Measurements from ENCODE around the gene KLHL13.
A peak's percentile ranks its signal among the peaks of the same experiment; 100 is the strongest.
"Not testable (repeated sequence)": the region's sequence is repeated elsewhere in the genome, so short reads cannot be mapped to it uniquely, and the experiment has no call there.

Gene KLHL13

GRCh38 chrX:118066867-118067515, 49.6 kb downstream of the KLHL13 start:
- DNase-seq: no peak

GRCh38 chrX:118062817-118063615, 53.6 kb downstream of the KLHL13 start:
- peak; percentile 15 for DNase-seq

DNA sequence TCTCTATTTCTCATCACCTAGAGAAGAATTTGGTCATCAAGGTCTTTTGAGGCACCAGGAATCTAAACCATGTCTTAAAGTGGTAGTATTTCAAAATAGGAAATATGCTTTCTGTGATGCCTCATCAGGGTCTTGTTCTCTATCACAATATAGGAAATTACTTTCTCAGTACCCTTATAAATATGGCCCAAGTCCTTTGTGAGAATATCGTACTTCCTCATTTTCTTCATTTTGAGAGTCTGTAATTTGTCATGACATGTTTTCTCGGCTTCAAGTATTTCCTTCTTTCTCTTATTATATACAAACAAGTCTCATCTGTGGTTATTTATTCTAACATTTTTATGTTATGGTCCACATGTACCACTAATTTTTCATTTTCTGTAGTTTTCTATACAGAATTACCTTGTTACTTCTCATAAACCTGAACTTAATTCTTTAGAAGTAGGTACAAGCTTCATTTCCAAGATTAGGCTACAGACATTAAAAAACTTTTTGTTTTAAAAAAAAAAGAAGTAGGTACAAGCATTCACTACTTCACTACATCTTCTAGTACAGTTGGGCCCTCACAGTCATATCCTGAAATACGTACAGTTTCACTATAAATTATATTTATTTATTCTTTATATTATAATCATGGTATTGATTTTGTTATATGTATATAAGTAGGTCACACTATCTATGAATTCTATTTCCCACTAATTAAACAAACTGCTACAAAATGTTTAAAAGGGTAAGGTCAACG, 54.4 kb downstream of the KLHL13 start:
- DNase-seq: peak; percentile 60

GRCh38 chrX:118058924-118059323, 57.7 kb downstream of the KLHL13 start:
- DNase-seq: no peak

GRCh38 chrX:118056870-118057269, 59.7 kb downstream of the KLHL13 start:
- no peak for DNase-seq

GRCh38 chrX:118049713-118050112, 66.9 kb downstream of the KLHL13 start:
- DNase-seq: peak; percentile 20

GRCh38 chrX:118047446-118048186, 69.0 kb downstream of the KLHL13 start:
- peak; percentile 2 for DNase-seq

GRCh38 chrX:118039591-118039990, 77.0 kb downstream of the KLHL13 start:
- DNase-seq: no peak

- no peak for DNase-seq
Measured at GRCh38 chrX:118038614-118039365, 77.8 kb downstream of the KLHL13 start.

DNA sequence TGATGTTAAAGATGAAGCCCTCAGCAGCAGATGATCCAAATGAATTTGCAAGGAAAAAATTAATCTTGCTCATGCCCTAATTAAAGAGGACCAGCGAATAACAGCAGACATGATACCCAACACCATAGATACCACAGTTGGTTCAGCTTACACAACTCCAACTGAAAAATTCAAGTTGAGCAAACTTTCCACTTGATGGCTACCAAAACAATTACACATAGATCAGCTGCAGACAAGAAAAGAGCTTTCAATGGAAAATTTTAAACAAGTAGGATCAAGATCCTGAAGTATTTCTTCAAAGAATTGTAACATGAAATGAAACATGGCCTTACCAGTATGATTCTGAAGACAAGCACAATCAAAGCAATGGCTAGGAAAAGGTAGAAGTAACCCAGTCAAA, 90.0 kb downstream of the KLHL13 start:
- no peak for DNase-seq

GRCh38 chrX:118025226-118025625, 91.4 kb downstream of the KLHL13 start:
- DNase-seq: no peak

GRCh38 chrX:118024482-118024881, 92.1 kb downstream of the KLHL13 start:
- no peak for DNase-seq

GRCh38 chrX:118022753-118023152, 93.9 kb downstream of the KLHL13 start:
- no peak for DNase-seq

GRCh38 chrX:118016422-118016821, 100.2 kb downstream of the KLHL13 start:
- DNase-seq: no peak

DNA sequence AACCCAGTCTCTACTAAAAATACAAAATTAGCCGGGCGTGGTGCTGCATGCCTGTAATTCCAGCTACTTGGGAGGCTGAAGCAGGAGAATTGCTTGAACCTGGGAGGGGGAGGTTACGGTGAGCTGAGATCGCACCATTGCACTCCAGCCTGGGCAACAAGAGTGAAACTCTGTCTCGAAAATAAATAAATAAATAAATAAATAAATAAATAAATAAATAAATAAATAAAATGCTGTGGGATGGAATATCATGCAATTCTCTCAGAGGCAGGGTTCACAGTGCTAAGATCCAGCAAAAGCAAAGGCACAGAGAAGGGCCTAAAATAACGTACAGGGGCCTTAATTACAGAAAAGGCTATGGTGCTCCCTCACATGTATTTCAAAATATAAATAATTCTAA, 114.2 kb downstream of the KLHL13 start:
- not testable (repeated sequence) for DNase-seq

- no peak for DNase-seq
Measured at GRCh38 chrX:118000518-118000917, 116.1 kb downstream of the KLHL13 start.

DNA sequence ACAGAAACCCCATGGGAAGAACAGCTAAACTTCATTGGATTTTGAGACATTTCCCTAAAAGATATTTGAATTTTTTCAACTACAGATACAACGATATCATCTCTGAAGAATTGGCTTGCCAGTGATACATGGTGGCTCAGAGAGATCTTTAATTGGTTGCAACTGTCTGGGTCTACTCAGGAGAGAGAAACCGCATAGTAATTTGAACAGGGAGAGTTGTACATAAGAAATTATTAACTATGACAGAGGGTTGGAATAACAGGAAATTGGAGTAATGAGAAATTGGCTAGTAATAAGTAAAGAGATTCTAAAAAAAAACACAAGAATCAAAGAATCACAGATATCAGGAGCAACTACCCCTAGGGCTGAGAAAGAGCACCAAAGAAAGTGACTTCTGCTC, 118.4 kb downstream of the KLHL13 start:
- no peak for DNase-seq

DNA sequence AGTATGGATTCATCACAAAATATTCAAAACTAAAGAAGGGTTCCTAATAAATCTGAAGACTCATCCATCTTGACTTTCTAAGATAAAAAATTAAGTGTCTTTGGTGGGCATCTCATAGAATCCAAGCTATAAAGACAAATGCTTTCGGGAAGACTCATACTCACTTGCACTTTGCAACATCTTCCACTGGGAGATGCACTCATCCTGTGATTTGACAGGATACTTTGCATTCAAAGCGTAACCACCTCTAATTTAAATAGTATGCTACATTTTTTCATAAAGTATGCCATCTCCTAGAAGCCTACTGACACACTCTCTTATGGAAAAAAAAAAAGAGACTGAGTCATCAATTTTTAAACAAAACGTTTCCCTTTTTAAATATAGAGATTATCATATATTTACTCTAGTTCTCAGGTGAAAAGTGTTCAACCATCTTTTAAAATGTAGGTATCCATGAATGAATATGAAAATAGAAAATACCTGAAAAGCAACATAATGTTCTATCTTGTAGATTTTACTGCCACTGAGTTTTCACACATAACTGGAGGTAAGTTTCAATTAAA, 119.6 kb downstream of the KLHL13 start:
- DNase-seq: no peak

- no peak for DNase-seq
Measured at GRCh38 chrX:117996408-117996807, 120.2 kb downstream of the KLHL13 start.

- DNase-seq: no peak
Measured at GRCh38 chrX:117995378-117995777, 121.2 kb downstream of the KLHL13 start.

GRCh38 chrX:117992192-117992723, 124.4 kb downstream of the KLHL13 start:
- no peak for DNase-seq

DNA sequence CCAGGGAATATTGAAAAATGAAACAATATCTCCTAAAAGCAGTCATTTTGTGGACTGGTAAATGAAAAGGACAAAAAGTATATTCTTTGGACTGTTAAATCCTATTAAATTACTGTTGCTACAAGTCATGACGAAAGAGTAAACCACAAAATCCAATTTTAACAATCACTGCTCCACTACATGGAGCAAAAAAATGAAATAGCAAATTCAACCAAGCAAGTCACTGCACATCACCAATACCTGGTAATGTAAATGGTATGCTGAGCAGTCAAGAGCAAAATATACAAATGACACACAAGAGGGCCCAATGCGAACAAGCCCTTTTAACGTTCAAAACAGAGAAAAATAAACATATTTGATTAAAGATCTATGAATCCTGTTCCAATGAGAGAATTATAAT, 126.2 kb downstream of the KLHL13 start:
- no peak for DNase-seq

All from MV-4-11 (cell line).